HCT116 (cell line): ENCODE results near the gene MRPL21. TPM values are rescaled to one million over a fixed set of nuclear protein-coding genes. Genes with fewer than 3 reads are reported as not detected.

Experiments
- ATAC-seq: fragments of 200-7000 bp; cut with Tn5 transposase; 2 replicates; pipeline ENCODE4 v1.9.1; 2020; ENCODE audit warnings: mild to moderate bottlenecking, moderate library complexity
- BruUV-seq: library from RNA; stranded (reverse); fragments of 400-500 nt; replicated peaks from 2 replicates; lab custom pipeline; 2021; lab: Mats Ljungman, UMichigan
- CTCF ChIA-PET: fragments of 300-600 bp; sonication (Branson Sonifier 250); formaldehyde crosslinking; loops from one replicate; lab custom pipeline; 2021; ENCODE audit warnings: antibody characterized with exemption; lab: Charles Lee
- POLR2A ChIA-PET: fragments of 300-600, 350-600 bp; sonication (Branson Sonifier 250); formaldehyde crosslinking; loops from one replicate; lab custom pipeline; 2021; ENCODE audit warnings: antibody characterized with exemption; lab: Charles Lee
- RAD21 ChIA-PET, 2 experiments: fragments of 300-600 bp; sonication (Branson Sonifier 250); formaldehyde crosslinking; loops; one replicate each; lab custom pipeline; 2023; ENCODE audit warnings: low total read pairs in 2 of 2; ENCODE audit not compliant: uncharacterized antibody in 2 of 2, unreplicated experiment in 2 of 2, low non-redundant PET in 1 of 2; lab: Charles Lee
- DNase-seq: peaks from one replicate; pipeline ENCODE4 v3.0.0-alpha.2; 2010; ENCODE audit warnings: low read depth, low spot score
- H2AFZ ChIP-seq: fragments of 200-600 bp; shearing (Covaris generic), sonication (generic); 2 replicates; pipeline ENCODE4 v1.6.1; 2017; ENCODE audit warnings: low read depth, mixed run types, mixed read lengths, antibody characterized with exemption, low read length; ENCODE audit not compliant: poor library complexity, severe bottlenecking
- H3K27ac ChIP-seq: 2 replicates; pipeline ENCODE4 v1.5.1; 2012; ENCODE audit warnings: low read depth, low read length
- H3K27me3 ChIP-seq: fragments of 200-600 bp; sonication (generic); 2 replicates; pipeline ENCODE4 v1.6.1; 2016; ENCODE audit warnings: mixed run types, low read length, mixed read lengths; ENCODE audit not compliant: insufficient read depth
- H3K36me3 ChIP-seq, 2 experiments: fragments of 200-500 bp in 1 of 2; fragments of 200-600 bp in 1 of 2; sonication (Bioruptor generic) in 1 of 2; sonication (generic) in 1 of 2; 2 replicates each; pipeline versions ENCODE4 v1.5.1 to v1.6.1; 2014 to 2016; ENCODE audit warnings: low read length in 2 of 2, inconsistent platforms in 1 of 2, mixed read lengths in 1 of 2, mixed run types in 1 of 2; ENCODE audit not compliant: insufficient read depth in 2 of 2, control insufficient read depth in 1 of 2
- H3K4me1 ChIP-seq, 2 experiments: fragments of 200-600 bp in 1 of 2; sonication (generic) in 1 of 2; 2 replicates each; pipeline versions ENCODE4 v1.5.1 to v1.6.1; 2012 to 2017; ENCODE audit warnings: low read length in 2 of 2, inconsistent platforms in 1 of 2, mild to moderate bottlenecking in 1 of 2, mixed read lengths in 1 of 2, mixed run types in 1 of 2, moderate library complexity in 1 of 2; ENCODE audit not compliant: insufficient read depth in 2 of 2, control insufficient read depth in 1 of 2
- H3K4me2 ChIP-seq: fragments of 200-600 bp; sonication (generic); 2 replicates; pipeline ENCODE4 v1.6.1; 2017; ENCODE audit warnings: mixed run types, low read length, mixed read lengths
- H3K4me3 ChIP-seq, 2 experiments: fragments of 200-600 bp in 1 of 2; sonication (generic) in 1 of 2; replicated peaks in 1 of 2; 2 replicates each; pipeline ENCODE4 v1.5.1; 2011 to 2016; ENCODE audit warnings: low read length in 2 of 2, control low read depth in 1 of 2, low read depth in 1 of 2, mild to moderate bottlenecking in 1 of 2, mixed read lengths in 1 of 2, mixed run types in 1 of 2
- H3K79me2 ChIP-seq: fragments of 200-600 bp; sonication (generic); 2 replicates; pipeline ENCODE4 v1.6.1; 2017; ENCODE audit warnings: mild to moderate bottlenecking, mixed run types, low read length, moderate library complexity, mixed read lengths; ENCODE audit not compliant: insufficient read depth
- H3K9ac ChIP-seq: fragments of 200-600 bp; sonication (generic); 2 replicates; pipeline ENCODE4 v1.6.1; 2016; ENCODE audit warnings: low read length, mixed read lengths
- H3K9me2 ChIP-seq: fragments of 200-600 bp; sonication (generic), shearing (Covaris generic); 2 replicates; pipeline ENCODE4 v1.6.1; 2017; ENCODE audit warnings: mixed run types, mild to moderate bottlenecking, moderate library complexity; ENCODE audit not compliant: insufficient read depth
- H3K9me3 ChIP-seq, 2 experiments: fragments of 200-500 bp in 1 of 2; fragments of 200-600 bp in 1 of 2; sonication (Bioruptor generic) in 1 of 2; sonication (generic) in 1 of 2; 2 replicates each; pipeline ENCODE4 v1.6.1; 2014 to 2017; ENCODE audit warnings: low read length in 2 of 2, mixed read lengths in 2 of 2, inconsistent platforms in 1 of 2, low read depth in 1 of 2, mild to moderate bottlenecking in 1 of 2, mixed run types in 1 of 2, moderate library complexity in 1 of 2; ENCODE audit not compliant: control insufficient read depth in 1 of 2, insufficient read depth in 1 of 2
- H4K20me1 ChIP-seq: fragments of 200-600 bp; sonication (generic), shearing (Covaris generic); 2 replicates; pipeline ENCODE4 v1.6.1; 2017; ENCODE audit warnings: mixed run types, mild to moderate bottlenecking, moderate library complexity; ENCODE audit not compliant: insufficient read depth
- EGR1 ChIP-seq: IDR thresholded peaks from 2 replicates; pipeline ENCODE4 v1.6.1; 2012; ENCODE audit warnings: low read depth
- ELF1 ChIP-seq: IDR thresholded peaks from 2 replicates; pipeline ENCODE4 v1.6.1; 2012; ENCODE audit warnings: low read depth, borderline replicate concordance
- FOSL1 ChIP-seq: IDR thresholded peaks from 2 replicates; pipeline ENCODE4 v1.6.1; 2012; ENCODE audit warnings: low read depth
- POLR2AphosphoS5 ChIP-seq: IDR thresholded peaks from 2 replicates; pipeline ENCODE4 v1.6.1; 2011; ENCODE audit warnings: mild to moderate bottlenecking, low read depth, low read length, moderate library complexity
- RAD21 ChIP-seq: IDR thresholded peaks from 2 replicates; pipeline ENCODE4 v1.6.1; 2012; ENCODE audit warnings: low read depth, mild to moderate bottlenecking
- SIN3A ChIP-seq: IDR thresholded peaks from 2 replicates; pipeline ENCODE4 v1.6.1; 2012; ENCODE audit warnings: low read depth
- SRF ChIP-seq: IDR thresholded peaks from 2 replicates; pipeline ENCODE4 v1.6.1; 2012; ENCODE audit warnings: low read depth
- YY1 ChIP-seq: IDR thresholded peaks from 2 replicates; pipeline ENCODE4 v1.6.1; 2011; ENCODE audit warnings: low read length, low read depth, moderate library complexity, mild to moderate bottlenecking; ENCODE audit not compliant: insufficient replicate concordance; ENCODE audit errors: extremely low read depth
- ZNF274 ChIP-seq: fragments of 200-500 bp; sonication (Bioruptor generic); IDR thresholded peaks from 2 replicates; pipeline ENCODE4 v1.6.1; 2014; ENCODE audit warnings: mild to moderate bottlenecking, low read depth, low read length, inconsistent platforms
- intact Hi-C: fragments of 100-400 bp; cut with micrococcal nuclease; formaldehyde crosslinking; loops from 2 replicates; pipeline ENCODE4 v1.10.0; 2022
- total RNA-seq: library from RNA; stranded (reverse); gene quantifications from one replicate; pipeline ENCODE4 v1.2.1, GENCODE V29; 2021; ENCODE audit not compliant: unreplicated experiment
- TF ChIP-seq, protein P1 (sequence below): IDR thresholded peaks from 2 replicates; pipeline ENCODE4 v1.6.1; 2012
- TF ChIP-seq, protein P2 (sequence below): IDR thresholded peaks from 2 replicates; pipeline ENCODE4 v1.6.1; 2012; ENCODE audit warnings: low read depth

The MRPL21 gene
- total RNA-seq, 1 experiment from 2014 or later: 90.2 TPM

DNA sequence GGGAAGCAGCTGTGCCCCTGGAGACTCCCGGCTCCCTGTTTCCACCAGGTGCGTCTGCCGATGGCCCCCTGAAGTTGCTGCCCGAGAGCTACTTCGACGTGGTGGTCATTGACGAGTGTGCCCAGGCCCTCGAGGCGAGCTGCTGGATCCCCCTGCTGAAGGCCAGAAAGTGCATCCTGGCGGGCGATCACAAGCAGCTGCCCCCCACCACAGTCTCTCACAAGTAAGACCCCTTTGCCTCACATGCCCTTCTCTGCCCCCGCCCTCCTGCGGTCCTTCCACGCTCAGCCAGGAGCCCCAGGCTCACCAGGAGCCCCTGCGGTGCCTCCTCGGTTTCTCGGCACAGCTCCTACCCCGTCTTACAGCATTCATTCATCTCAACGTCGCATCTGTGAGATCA lies 25.5 kb upstream of the MRPL21 start:
- Histone ChIP-seq H3K4me1 (no peaks in the 10 kb centered on the region), H3K36me3 (peaks cover 15 to 38% of the 10 kb centered on the region in 2 experiments), H3K9ac (no peak overlapping the region), H3K27me3 (no peaks in the 10 kb centered on the region), H4K20me1 (no peaks in the 10 kb centered on the region), H3K27ac (no peak overlapping the region), H3K79me2 (peaks cover 16% of the 10 kb centered on the region; the same call in 1 of the 2 replicates), H3K9me3 (peaks cover 14 to 18% of the 10 kb centered on the region in 2 experiments; a peak in 3 of 4 replicates), H2AFZ (no peak overlapping the region), H3K4me2 (no peak overlapping the region), H3K4me3 (no peak overlapping the region), H3K9me2 (no peaks in the 10 kb centered on the region)
- no TSS peak for BruUV-seq
- intact Hi-C loops: no loop called here
- TF ChIP-seq SRF: no peak
- no peak for TF ChIP-seq FOSL1
- RAD21 ChIA-PET: no interaction called here
- no peak for ATAC-seq
- POLR2A ChIA-PET: no interaction called here
- CTCF ChIA-PET: no interaction called here
- DNase-seq: no peak

DNA sequence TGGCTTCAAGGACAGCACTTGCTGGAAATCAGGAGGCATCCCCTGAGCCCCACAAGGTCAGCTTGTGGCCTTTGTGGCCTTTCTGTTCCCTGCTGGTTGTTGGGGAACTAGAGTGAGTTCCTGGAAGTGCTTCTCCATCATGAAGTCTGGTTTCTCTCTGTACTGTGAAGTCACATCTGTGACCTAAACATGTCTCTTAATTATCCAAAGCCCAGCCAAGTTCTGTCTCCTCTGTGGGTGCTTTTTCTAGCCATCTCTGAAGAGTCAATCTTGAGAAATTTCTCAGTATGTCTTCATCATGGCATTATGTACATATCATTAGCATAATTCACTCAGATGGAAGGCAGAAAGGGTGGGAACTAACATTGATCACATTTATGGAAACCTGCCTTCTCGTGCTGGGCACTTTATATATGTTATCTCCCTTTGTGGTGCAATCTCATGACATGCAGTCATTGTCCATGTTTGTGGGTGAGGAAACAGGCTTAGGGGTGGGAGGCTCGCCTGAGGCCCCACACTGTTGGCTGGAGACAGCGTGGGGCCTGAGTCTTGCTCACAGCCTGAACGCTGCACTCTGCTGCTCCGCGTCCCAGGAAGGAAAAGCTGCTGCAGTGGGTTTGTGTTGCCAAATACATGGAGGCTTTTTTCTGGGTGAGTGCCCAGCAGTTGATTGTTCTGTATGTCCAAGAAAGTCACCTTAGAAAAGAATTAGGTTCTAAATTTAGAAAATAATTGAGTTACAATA lies 24.7 kb upstream of the MRPL21 start:
- H3K27me3 ChIP-seq: no peaks in the 10 kb centered on the region
- no peak overlapping the region for H3K27ac ChIP-seq
- no peak overlapping the region for H3K4me2 ChIP-seq
- no peak overlapping the region for H2AFZ ChIP-seq
- no peak overlapping the region for H3K9ac ChIP-seq
- no peaks in the 10 kb centered on the region for H4K20me1 ChIP-seq
- H3K79me2 ChIP-seq: peaks cover 16% of the 10 kb centered on the region; the same call in 1 of the 2 replicates
- no peak for DNase-seq
- H3K9me3 ChIP-seq: peaks cover 16 to 18% of the 10 kb centered on the region in 2 experiments; a peak in 3 of 4 replicates
- H3K9me2 ChIP-seq: no peaks in the 10 kb centered on the region
- no TSS peak for BruUV-seq
- POLR2A ChIA-PET: no interaction called here
- no peak for TF ChIP-seq EGR1
- TF ChIP-seq POLR2AphosphoS5: no peak
- TF ChIP-seq ZNF274: no peak
- no peak for TF ChIP-seq FOSL1
- TF ChIP-seq, protein P1, sequence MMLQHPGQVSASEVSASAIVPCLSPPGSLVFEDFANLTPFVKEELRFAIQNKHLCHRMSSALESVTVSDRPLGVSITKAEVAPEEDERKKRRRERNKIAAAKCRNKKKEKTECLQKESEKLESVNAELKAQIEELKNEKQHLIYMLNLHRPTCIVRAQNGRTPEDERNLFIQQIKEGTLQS: no peak
- no peak for TF ChIP-seq SIN3A
- TF ChIP-seq, protein P2, sequence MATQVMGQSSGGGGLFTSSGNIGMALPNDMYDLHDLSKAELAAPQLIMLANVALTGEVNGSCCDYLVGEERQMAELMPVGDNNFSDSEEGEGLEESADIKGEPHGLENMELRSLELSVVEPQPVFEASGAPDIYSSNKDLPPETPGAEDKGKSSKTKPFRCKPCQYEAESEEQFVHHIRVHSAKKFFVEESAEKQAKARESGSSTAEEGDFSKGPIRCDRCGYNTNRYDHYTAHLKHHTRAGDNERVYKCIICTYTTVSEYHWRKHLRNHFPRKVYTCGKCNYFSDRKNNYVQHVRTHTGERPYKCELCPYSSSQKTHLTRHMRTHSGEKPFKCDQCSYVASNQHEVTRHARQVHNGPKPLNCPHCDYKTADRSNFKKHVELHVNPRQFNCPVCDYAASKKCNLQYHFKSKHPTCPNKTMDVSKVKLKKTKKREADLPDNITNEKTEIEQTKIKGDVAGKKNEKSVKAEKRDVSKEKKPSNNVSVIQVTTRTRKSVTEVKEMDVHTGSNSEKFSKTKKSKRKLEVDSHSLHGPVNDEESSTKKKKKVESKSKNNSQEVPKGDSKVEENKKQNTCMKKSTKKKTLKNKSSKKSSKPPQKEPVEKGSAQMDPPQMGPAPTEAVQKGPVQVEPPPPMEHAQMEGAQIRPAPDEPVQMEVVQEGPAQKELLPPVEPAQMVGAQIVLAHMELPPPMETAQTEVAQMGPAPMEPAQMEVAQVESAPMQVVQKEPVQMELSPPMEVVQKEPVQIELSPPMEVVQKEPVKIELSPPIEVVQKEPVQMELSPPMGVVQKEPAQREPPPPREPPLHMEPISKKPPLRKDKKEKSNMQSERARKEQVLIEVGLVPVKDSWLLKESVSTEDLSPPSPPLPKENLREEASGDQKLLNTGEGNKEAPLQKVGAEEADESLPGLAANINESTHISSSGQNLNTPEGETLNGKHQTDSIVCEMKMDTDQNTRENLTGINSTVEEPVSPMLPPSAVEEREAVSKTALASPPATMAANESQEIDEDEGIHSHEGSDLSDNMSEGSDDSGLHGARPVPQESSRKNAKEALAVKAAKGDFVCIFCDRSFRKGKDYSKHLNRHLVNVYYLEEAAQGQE: no peak
- no peak for TF ChIP-seq ELF1
- no peak for TF ChIP-seq YY1
- TF ChIP-seq RAD21: no peak
- ATAC-seq: no peak
- peaks cover 16 to 46% of the 10 kb centered on the region in 2 experiments for H3K36me3 ChIP-seq
- CTCF ChIA-PET: no interaction called here
- H3K4me1 ChIP-seq: no peaks in the 10 kb centered on the region
- intact Hi-C loops: no loop called here
- RAD21 ChIA-PET: no interaction called here
- H3K4me3 ChIP-seq: no peak overlapping the region
